T-helper 2 cell treated with Interferon-gamma antibody and Interleukin-4, amounts not matched to agents 100 ng/mL and 5 ng/mL, for 36 hours (primary cell): ENCODE measurements around the gene EDC4. TPM values are rescaled to one million over a fixed set of nuclear protein-coding genes. Genes with fewer than 3 reads are reported as not detected.
"Not testable (repeated sequence)": the region's sequence is repeated elsewhere in the genome, so short reads cannot be mapped to it uniquely, and the experiment has no call there.

Experiments
- intact Hi-C: fragments of 100-400 bp; cut with micrococcal nuclease; formaldehyde crosslinking; loops from one replicate; pipeline ENCODE4 v1.15.1; 2023
- total RNA-seq: library from RNA; stranded (reverse); gene quantifications from 2 replicates; pipeline ENCODE4 v1.2.3, GENCODE V29; 2022

EDC4 gene
- total RNA-seq, 1 donor from 2014 or later = 112 TPM

DNA sequence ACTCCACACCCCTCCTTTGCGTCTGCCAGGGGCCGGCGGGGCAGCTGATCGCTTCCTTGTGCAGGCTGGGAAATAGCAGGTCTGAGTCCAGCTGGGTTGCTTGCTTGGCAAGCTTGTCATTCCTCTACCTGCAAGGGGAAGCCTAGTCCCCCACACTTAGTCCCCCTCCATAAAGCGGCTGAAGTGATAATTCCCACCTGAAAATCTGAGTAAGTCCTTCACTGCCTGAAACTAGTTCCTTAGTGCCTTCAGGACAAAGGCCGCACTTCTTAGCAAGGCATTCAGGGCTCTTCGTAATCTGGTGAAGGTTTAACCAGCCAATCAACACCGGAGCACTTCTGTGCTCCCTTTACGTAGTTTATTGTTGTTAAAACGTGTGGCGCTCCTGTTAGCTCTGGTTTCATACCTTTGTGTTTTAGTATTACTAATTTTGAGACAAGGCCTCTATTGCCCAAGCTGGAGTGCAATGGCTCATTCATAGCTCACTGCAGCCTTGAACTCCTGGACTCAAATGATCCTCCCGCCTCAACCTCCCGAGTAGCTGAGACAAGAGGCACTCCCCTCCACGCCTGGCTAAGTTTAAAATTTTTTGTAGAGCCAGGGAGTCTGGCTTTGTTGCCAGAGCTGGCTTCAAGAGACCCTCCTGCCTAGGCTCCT, 21.0 kb downstream of the EDC4 start:
- intact Hi-C loops = loop anchor here (1.0 kb wide), 3 partner anchors 41 to 74 kb away; partner anchors contain the start of genes NUTF2 and SLC12A4

DNA sequence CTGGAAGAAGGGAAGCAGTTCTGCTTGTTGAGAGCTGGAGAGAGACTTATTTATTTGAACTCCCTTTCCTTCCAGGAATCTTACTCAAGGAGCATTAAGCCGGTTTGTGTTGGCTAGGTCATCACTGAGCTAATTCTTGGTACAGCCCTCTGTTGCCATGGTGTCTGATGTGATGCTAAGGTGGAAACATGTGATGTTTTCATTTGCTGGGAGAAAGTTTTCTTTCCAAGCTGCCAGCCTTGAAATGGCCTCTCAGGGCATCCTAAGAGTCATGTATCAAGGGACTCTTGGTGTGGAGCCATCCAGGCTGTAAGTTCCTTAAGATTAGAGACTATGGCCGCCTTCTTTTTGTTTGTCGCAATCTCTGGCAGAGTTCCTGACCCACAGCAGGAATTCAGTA, 24.4 kb downstream of the EDC4 start:
- intact Hi-C loops = no loop called here

DNA sequence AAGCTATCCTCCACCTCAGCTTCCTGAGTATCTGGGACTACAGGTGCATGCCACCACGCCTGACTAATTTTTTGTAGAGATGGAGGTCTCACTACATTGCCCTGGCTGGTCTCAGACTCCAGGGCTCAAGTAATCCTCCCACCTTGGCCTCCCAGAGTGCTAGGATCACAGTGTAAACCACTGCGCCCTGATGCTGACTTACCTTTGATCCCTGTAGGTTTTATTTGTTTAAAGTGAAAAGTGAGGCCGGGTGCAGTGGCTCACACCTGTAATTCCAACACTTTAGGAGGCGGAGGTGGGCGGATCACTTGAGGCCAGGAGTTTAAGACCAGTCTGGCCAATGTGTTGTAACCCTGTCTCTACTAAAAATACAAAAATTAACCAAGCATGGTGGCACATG, 28.9 kb downstream of the EDC4 start:
- intact Hi-C loops = no loop called here

DNA sequence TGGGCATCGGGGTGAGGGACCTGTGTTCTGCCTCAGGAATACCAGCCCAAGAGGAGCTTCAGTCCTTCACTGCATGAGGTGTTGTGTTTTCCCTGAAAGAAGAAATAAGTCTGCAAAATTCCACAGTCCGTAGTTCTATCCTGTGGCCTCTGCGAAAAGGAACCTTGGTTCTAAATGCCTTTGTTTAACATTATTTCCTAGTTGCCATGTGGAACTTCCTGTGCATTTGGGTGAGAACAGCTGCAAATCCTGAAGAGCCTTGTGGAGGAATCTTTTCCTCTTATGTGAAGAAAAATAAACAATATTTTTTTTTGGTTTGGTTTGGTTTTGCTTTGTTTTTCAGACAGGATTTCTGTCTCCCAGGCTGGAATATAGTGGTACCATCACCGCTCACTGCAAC, 30.0 kb downstream of the EDC4 start:
- intact Hi-C loops = no loop called here

DNA sequence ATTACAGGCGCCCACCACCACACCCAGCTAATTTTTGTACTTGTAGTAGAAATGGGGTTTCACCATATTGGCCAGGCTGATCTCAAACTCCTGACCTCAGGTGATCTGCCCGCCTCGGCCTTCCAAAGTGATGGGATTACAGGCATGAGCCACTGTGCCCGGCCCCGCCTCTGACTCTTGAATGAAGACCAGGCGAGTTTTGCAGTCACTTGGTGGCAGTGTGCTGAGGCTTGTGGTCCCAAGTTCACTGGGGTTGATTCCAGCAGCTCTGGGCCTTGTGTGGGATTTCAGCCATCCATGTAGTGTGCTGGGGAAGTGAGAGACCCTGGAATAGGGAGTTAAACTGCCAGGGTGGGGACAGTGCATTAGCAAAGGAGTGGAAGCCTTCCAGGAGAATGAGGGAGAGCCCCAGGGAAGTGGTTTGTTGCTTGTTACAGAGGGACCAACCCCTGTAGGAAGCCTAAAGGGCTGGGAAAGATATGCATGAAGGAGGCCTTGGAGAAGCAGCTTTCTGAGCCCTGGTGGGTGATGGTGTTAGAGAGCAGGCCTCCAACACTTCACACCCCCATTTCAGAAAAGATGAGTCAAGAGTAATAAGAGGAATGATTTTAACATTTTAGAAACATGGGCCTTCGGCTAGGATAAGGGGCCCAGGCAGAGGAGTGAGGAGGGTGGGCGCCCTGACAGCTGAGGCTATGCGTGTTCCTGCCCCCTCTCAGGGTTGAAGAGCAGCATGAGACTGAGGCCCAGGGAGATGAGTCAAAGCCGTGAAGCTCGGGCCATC, 34.7 kb downstream of the EDC4 start:
- intact Hi-C loops = no loop called here

DNA sequence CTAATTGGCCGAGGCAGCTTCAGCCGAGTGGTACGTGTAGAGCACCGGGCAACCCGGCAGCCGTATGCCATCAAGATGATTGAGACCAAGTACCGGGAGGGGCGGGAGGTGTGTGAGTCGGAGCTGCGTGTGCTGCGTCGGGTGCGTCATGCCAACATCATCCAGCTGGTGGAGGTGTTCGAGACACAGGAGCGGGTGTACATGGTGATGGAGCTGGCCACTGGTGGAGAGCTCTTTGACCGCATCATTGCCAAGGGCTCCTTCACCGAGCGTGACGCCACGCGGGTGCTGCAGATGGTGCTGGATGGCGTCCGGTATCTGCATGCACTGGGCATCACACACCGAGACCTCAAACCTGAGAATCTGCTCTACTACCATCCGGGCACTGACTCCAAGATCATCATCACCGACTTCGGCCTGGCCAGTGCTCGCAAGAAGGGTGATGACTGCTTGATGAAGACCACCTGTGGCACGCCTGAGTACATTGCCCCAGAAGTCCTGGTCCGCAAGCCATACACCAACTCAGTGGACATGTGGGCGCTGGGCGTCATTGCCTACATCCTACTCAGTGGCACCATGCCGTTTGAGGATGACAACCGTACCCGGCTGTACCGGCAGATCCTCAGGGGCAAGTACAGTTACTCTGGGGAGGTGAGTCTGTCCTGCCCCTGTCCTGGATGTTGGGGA, 36.3 kb downstream of the EDC4 start:
- intact Hi-C loops = no loop called here

DNA sequence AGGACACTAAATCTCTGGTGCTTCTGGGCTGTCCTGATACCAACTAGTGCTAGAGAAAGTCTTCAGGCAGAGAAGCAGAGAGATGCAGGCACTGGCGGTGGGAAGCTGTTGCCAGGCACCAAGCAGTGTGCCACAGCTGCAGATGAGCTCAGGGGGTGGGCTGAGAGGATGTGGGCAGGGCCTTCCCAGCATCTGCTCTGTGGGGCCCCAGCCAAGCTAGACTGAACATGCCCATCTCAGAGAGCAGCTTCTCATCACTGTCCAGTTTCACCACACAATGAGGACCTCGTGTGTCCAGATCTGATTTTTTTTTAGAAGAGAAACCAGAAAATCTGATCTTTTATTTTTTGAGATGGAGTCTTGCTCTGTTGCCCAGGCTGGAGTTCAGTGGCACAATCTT, 37.3 kb downstream of the EDC4 start:
- intact Hi-C loops = no loop called here

DNA sequence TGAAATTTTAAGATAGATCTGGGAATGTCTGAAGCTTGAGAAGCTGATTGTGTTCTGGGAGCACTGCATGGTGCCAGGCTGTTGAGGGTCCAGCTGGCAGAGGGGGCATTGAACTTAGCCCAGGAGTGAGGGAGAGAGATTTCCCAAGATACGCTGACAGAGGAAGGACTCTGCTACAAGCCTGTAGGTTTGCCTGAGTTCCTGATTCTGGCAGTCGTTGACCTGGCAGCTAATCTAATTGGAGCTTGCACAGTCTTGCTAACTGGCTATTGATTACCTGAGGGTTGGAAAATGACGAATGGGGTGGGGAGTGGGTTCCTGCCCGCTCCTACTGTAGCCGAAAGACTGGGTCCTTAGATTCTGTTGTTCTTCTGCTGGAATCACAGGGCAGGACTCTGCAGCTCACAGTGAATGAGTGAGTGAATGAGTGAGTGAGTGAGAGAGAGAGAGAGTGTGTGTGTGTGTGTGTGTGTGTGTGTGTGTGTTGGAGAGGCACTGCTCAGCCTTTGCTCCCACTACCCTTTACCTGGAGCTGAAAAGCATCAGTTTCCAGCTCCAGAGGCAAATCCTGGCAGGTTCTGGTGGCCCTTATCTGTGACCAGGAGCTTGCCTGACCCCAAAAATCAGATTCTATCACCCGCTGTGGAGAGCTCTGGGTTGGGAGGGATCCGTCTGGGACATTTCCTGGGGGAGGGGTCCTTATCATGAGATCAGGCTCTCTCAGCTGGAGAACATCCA, 42.1 kb downstream of the EDC4 start:
- intact Hi-C loops = no loop called here

DNA sequence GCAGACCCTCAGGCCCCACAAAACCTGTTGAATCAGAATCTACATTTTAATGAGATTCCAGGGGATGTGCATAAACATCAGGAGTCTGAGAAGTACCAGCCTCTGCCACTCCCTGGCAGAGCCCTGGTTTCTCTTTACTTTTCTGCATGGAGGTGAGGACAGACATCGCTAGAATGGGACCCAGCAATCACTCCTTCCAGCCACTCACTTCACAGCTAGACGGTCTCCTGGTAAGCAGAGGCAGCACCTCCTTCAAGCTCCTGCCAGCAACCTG, 42.6 kb downstream of the EDC4 start:
- intact Hi-C loops = not testable (repeated sequence)

DNA sequence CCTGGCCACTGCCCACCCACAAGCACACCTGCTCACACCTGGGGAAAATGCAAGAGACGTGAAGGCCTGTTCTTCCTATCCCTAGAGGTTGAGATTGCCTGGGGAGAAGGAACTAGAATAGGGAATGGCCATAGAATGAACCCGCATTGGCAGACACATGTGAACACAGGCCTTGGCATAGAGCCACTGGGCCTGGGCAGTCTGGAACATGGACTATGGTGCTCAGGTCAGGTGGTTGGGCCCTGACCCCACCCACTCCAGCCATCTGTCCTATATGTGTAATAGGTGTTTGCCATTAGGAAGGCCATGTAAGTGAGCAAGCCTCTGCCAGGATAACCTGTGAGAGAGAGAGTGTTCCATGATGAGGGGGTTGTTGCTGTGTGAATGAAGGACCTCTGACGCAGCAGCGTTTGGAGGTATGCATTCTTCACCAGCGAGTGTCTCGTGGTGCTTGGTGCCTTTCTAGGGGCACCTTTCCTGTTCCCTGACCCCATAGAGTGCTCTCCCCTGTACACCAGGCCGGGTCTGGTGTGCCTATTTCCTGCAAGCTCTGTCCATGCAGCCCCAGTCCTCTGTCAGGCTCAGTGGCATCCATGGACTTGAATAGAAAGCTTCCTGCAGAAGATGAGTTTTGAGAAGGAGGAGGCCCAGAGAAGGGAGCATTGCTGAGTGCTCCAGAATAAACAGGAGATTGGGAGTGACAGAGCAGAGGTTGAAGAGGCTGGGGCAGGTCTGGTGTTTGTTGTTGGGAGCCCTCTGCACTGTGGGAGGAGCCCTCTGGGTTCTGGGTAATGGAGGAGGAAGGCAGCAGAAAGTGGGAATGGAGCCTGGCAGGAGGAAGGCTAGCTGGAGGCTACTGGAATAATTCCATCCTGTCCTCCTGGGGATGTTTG, 43.2 kb downstream of the EDC4 start:
- intact Hi-C loops = no loop called here

DNA sequence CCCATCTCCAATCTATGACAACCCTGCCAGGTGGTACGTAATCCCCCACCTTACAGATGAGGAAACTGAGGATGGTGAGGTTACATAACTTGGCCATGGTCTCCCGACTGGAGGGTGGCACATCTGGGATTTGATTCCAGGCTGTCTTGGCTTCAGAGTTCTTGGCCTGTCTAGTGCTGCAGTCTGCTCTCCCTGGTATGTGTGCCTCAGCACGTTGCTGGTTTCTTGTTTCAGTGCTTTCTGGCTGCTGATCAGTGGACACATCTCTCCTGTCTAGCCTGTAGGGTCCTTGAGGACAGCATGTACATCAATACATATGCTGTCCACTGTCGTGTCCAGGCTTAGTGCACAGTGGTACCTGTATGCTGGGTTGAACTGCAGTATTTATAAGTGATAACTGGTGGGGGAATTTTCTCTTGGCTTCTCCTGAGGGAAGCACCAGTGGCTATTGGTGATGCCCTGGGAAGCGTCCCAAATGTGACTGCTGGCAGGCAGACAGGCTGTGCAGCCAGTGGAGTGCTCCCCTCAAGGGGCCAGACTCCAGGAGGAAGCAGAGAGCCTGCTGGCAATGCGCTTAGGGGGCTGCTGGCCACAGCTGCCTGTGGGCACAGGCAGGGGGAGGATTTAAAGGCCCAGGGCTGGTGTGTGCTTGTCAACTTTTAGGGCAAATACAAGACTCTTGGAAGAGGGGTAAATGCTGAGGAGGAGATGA, 44.4 kb downstream of the EDC4 start:
- intact Hi-C loops = no loop called here

DNA sequence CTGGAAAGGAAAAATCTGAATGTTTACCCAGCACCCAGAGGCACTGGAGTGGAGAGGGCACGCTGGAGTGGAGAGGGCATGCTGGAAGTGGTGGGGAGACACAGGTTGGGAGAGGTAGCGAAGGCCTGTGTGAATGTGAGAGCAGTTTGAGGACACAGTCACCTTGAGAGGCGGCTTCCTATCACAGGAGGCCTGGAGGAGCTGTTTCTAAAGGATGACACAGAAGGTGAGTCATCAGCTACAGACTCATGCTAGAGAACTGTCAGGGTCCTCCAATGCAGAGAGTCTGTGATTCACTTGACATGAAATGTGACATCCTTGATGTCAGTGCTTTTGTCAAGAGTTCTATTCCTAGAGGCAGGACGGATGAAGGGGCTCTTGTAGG, 45.0 kb downstream of the EDC4 start:
- intact Hi-C loops = no loop called here

DNA sequence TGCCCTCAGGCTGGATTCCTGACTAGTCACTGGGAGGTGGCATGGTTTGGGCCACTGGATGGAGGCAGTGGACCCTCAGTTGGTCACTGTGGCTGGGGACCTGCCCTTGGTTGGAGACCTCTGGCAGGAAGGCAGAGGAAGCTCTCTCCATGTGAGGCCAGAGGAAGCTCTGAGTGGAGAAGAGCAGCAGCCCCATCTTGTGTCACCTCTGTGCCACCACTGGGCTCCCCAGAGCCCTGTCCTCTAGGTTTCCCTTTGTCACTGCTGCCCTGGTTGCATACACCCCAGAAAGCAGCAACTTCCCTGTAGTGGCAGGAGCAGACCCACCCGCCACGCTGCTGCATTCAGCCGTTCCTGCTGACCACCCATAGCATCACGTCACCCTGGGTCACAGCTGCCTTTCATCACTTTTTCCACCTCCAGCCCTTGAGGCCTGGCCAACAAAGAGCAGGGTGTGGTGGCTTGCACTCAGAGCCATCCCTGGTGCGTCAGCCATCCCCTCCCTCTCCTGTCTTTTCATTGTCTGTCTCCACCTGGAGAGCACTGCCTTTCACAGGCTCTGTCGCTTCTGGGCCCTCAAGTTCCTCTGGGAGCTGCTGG, 46.9 kb downstream of the EDC4 start:
- intact Hi-C loops = no loop called here

DNA sequence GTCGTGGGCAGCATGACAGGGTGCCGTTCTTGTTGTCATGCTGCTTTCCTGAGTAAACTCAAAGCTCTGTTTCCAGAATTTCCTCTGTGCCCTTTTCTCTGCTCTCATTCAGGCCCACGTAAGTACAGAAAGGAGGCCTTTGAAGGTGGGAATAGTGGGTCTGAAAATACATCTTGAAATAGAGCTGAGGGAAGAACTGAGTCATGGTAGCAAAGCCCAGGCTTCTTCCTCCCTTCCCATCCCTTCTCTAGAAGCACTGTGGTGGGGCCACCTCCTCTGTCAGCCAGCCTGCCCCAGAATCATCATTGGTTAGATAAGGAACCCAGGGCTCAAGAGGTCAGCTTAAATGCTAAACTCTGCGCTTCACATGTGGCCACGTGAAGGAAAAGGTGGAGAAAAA, 49.4 kb downstream of the EDC4 start:
- intact Hi-C loops = no loop called here

DNA sequence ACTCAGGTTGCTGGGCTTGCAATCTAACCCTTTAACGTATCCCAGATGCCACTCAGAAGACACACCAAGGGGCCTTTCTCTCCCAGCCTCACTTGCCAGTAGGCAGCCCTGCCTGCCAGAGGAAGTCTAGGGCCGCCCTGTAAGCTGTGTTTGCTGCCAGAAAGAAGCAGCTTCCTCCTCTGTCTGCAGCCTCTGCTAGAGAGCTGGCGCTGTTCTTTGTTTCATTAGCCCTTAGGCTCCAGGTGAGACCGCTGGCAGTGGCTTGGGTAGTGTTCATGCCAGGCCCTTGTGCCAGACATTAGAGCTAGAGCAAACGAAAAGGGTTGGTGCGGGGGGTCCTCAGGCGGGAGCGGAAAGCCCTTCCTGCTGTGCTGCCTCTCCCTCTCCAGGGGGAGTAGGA, 49.9 kb downstream of the EDC4 start:
- intact Hi-C loops = no loop called here

DNA sequence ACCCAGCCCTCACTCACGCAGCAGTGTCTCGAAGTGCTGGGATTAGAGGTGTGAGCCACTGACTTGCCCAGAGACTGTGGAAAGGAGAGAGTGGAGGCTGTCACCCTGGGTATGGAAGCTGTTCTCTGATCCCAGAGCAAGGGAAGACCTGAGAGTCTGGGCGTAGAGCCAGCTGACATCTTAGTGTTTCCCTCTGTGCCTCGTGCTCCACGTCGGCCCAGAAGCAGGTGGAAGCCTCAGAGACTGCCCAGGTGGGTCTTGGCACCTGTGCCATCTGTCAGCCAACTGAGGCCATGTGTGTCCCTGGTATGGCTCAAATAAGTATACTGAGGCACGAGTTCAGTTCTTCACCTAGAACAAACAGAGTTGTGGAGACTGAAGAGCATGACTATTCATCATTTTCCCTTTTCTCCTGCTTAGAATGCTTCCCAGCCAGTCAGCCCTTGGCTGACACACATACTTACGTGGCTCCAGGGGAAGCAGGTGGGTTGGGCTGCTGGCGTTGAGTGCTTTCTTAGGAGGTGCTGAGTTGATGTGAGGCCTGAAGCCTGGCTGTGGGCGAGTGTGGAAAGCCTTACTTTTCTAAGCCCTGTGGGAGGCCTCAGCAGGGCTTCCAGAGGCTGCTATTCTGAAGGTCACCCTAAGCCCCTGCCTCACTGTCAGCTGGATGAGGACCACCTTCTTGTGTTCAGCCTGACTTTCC, 50.7 kb downstream of the EDC4 start:
- intact Hi-C loops = no loop called here

DNA sequence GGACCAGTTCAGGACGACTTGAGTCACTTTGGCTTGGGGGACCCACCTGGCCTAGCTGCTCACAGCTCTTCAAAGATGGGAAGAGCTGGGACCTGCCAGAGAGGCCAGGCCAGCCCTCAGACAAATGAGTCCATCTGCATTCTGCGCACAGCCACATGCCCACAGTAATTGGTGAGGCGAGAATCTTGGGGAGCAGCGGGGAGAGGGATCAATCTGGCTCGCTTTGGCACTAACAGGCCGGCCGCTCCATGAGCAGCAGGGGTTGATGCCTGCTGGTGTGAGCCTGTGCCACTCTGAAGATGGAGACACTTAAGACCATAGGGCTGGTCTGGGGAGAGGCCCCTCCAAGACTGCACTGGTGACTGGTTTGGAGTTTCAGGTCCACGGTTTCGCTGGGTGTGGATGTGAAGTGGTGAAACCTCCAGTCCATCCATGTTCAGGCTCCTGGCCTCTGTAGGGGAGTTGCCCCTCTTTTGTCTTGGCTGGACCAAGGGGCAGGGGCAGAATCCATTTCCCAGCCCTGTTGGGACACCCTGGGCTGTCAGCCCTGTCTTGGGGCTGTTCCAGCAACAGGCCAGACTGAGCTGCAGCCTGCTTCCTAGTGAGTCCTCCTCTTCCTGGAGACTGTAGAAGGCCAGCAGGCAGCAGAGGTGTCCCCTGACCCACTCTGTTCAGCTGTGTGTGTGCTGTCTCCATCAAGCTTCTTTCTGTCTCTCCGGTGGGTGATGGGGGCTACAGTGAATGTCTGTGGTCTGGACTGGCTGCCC, 51.5 kb downstream of the EDC4 start:
- intact Hi-C loops = no loop called here

DNA sequence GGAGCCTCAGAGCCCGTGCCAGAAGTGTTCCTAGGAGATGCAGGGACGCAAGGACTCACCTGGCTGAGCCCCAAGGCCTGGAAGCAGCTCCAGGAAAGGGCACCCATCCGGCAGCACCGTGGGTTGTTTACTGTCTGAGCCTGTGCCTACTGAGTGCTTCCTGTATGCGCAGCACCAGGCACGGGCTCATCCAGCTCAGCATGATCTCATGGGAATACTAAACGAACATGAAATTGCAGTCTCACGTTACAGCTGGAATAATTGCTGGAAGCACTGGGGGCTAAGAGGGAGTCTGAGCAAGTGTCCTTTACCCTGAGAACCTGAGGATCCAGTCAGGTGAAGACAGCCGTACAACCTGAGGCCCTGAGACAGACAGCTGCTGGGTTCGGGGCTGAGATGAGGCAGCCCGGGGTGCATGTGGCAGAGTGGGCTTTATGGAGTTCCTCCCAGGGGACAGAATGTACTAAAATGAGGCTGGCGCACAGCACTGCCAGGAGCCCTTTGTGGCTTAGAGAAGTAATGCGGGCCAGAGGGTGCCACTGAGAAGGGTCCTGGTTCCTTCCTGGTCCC, 53.4 kb downstream of the EDC4 start:
- intact Hi-C loops = no loop called here
